GM12891 (cell line): Measurements from ENCODE around the gene RPS3.

Experiments
- PAX5 ChIP-seq: IDR thresholded peaks from 2 replicates; pipeline ENCODE4 v1.6.1; 2011; ENCODE audit warnings: low read length, moderate library complexity, mild to moderate bottlenecking; ENCODE audit not compliant: insufficient read depth, severe bottlenecking
- POLR2A ChIP-seq: IDR thresholded peaks from 2 replicates; pipeline ENCODE4 v1.6.1; 2011; ENCODE audit warnings: low read depth, low read length, control low read depth
- POLR2AphosphoS5 ChIP-seq: IDR thresholded peaks from 2 replicates; pipeline ENCODE4 v1.6.1; 2011; ENCODE audit warnings: low read depth, low read length, control low read depth
- SPI1 ChIP-seq: IDR thresholded peaks from 2 replicates; pipeline ENCODE4 v1.6.1; 2011; ENCODE audit warnings: low read depth, low read length, control low read depth
- TAF1 ChIP-seq: IDR thresholded peaks from 2 replicates; pipeline ENCODE4 v1.6.1; 2011; ENCODE audit warnings: low read depth, low read length, control low read depth

- TF ChIP-seq TAF1 (no peak), POLR2A (no peak), POLR2AphosphoS5 (no peak), PAX5 (no peak), SPI1 (no peak)
Measured at GRCh38 chr11:75394085-75394840, 5.1 kb upstream of the RPS3 start.
